Mucosa of rectum (tissue), 2 donors: ENCODE results near the gene DPYD.

Experiments used
- H3K27ac ChIP-seq, 2 donors: one replicate each; pipeline ENCODE4 v1.7.0; 2013; ENCODE audit warnings: inconsistent platforms in 2 of 2, low read depth in 2 of 2, low read length in 2 of 2
- H3K27me3 ChIP-seq, 2 donors: one replicate each; pipeline ENCODE4 v1.7.0; 2013; ENCODE audit warnings: low read length in 2 of 2; ENCODE audit not compliant: control insufficient read depth in 2 of 2, insufficient read depth in 2 of 2
- H3K36me3 ChIP-seq, 2 donors: one replicate each; pipeline ENCODE4 v1.7.0; 2013; ENCODE audit warnings: low read length in 2 of 2; ENCODE audit not compliant: control insufficient read depth in 2 of 2, insufficient read depth in 2 of 2
- H3K4me1 ChIP-seq, 2 donors: one replicate each; pipeline ENCODE4 v1.7.0; 2013; ENCODE audit warnings: low read length in 2 of 2, mild to moderate bottlenecking in 1 of 2; ENCODE audit not compliant: control insufficient read depth in 2 of 2, insufficient read depth in 2 of 2
- H3K4me3 ChIP-seq, 2 donors: one replicate each; pipeline ENCODE4 v1.7.0; 2013; ENCODE audit warnings: low read length in 2 of 2
- H3K9ac ChIP-seq, 2 donors: one replicate each; pipeline ENCODE4 v1.7.0; 2013; ENCODE audit warnings: low read length in 2 of 2, low read depth in 1 of 2, mild to moderate bottlenecking in 1 of 2
- H3K9me3 ChIP-seq, 2 donors: one replicate each; pipeline ENCODE4 v1.7.0; 2013; ENCODE audit warnings: low read length in 2 of 2; ENCODE audit not compliant: control insufficient read depth in 2 of 2
- donor health status: healthy.
- donor health status: Normal muscosa, but diverticular disease.

DPYD gene

DNA sequence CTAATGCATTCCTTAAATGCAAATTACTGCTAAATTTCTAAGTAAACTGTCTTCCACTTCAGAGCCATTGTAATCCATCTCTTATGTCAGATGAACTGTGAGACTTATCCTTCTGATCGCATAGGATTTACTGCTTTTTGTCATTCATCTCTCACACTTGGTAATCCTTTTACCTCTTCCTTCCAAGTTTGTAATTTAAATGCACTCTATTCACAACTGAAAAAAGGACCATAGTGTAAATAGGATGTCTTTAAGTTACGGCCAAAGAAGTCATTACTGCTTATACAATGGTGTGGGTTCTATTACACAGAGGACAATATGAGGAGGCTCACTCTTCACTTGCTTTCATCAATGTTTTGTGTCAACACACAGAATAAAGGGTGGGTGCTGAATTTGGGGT lies 806.0 kb downstream of the DPYD start:
- no peak overlapping the region for H3K27ac ChIP-seq
- no peaks in the 10 kb centered on the region for H3K36me3 ChIP-seq
- H3K4me3 ChIP-seq: no peak overlapping the region
- H3K27me3 ChIP-seq: no peaks in the 10 kb centered on the region
- H3K9me3 ChIP-seq: no peaks in the 10 kb centered on the region
- H3K9ac ChIP-seq: no peak overlapping the region
- no peaks in the 10 kb centered on the region for H3K4me1 ChIP-seq

DNA sequence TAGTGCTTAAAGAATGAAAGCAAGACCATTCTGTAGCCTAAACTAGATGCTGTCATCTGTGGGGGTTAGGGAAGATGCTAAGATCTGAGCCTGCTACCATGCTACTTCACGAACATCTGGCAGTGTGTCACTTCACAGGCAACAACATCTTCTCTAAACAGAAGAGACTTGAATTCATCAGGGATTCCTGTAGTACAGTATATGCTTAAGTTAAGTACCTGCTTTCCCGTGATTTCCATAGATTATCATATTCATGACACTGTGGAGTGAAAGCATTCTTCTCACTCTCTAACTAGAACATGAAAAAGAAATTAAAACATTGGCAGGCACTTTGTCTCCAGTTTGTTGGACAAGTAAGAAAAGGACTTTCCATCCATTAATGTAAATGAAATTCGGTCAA lies 808.4 kb downstream of the DPYD start:
- Histone ChIP-seq H3K36me3 (no peaks in the 10 kb centered on the region), H3K27me3 (no peaks in the 10 kb centered on the region), H3K9me3 (no peaks in the 10 kb centered on the region), H3K4me1 (no peaks in the 10 kb centered on the region), H3K27ac (no peak overlapping the region), H3K9ac (no peak overlapping the region), H3K4me3 (no peak overlapping the region)

DNA sequence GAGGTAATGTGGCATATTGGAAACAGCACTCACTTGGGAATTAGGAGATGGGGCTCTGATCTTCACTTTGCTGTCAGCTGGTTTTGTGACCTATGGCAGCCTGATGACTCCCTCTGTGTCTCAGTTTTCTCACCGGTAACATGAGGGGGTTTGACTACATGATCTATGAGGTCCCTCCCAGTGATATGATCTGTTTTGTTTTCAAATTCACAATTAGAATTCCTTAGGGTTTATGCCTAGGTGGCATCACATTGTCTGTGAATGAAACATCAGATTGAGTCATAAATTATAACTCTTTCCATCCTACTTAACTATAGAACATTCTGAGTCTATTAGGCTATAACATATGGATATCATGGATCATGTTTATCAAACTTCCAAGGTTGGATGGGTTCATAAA lies 812.7 kb downstream of the DPYD start:
- no peak overlapping the region for H3K4me3 ChIP-seq

DNA sequence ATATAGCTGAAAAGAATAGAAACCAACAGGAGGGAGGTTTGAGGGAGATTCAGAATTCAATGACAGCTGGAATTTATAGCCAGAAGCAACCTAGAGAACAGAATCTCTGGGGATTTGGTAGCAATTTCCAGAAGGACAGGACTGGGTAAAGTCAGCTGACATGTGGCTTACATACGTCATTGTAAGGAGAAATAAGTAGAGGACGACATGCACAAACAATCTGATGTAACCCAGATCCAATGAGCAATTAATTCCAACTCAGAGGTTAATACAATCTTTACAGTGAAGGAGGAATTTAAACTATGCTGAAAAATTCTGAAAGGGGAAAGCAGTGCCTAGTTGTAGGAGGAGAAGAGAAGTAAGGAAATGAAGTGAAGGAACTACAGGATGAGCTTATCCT lies 815.3 kb downstream of the DPYD start:
- no peaks in the 10 kb centered on the region for H3K9me3 ChIP-seq
- H3K4me3 ChIP-seq: no peak overlapping the region
- no peaks in the 10 kb centered on the region for H3K27me3 ChIP-seq
- no peak overlapping the region for H3K9ac ChIP-seq
- no peak overlapping the region for H3K27ac ChIP-seq
- no peaks in the 10 kb centered on the region for H3K36me3 ChIP-seq
- no peaks in the 10 kb centered on the region for H3K4me1 ChIP-seq

More for the DNA sequence above, 812.7 kb downstream of the DPYD start:
- Histone ChIP-seq H3K36me3 (no peaks in the 10 kb centered on the region), H3K27me3 (no peaks in the 10 kb centered on the region), H3K27ac (no peak overlapping the region), H3K4me1 (no peaks in the 10 kb centered on the region), H3K9ac (no peak overlapping the region), H3K9me3 (no peaks in the 10 kb centered on the region)

DNA sequence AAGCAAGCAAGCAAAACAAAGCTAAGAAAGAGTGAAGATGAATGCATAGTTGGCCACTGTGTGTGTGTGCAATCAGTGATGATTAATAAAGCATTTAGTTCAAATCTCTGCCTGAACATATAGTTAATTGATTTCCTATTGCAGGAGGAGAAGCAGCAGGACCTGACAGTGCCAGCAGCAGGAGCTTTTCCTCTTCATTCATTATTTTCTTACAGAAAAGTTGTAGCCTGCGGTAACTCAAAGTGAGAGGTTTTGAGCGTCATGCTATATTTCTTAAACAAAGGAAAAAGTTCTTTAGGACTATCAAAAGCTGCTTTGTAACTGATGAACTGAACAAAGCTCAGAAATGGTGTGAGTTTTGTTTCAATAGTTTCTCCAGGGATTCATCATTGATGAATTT lies 819.3 kb downstream of the DPYD start:
- Histone ChIP-seq H3K36me3 (no peaks in the 10 kb centered on the region), H3K9ac (no peak overlapping the region), H3K27me3 (no peaks in the 10 kb centered on the region), H3K4me1 (no peaks in the 10 kb centered on the region), H3K4me3 (no peak overlapping the region), H3K27ac (no peak overlapping the region), H3K9me3 (no peaks in the 10 kb centered on the region)

DNA sequence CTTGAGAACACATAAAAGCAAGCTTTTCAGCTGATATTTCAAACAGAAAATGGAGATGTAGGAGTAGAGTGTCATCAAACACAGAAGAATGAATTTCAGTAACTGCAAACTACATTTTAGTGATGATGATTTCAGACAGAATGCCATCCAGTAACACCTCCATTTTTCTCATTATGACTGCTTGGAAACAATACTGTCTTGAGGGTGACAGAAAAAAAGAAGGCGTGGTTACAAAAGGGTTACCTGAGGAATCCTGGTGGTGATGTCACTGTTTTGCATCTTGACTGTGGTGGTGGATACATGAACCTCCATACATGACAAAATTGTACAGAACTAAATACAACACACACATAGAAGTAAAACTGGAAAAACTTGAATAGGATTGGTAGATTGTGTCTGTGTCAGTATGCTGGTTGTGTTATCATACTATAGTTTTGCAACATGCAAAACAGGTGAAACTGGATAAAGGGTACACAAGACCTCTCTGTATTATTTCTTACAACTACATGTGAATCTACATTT lies 823.4 kb downstream of the DPYD start:
- H3K9ac ChIP-seq: no peak overlapping the region
- H3K36me3 ChIP-seq: no peaks in the 10 kb centered on the region
- no peaks in the 10 kb centered on the region for H3K27me3 ChIP-seq
- no peaks in the 10 kb centered on the region for H3K9me3 ChIP-seq
- peaks cover 0 to 6% of the 10 kb centered on the region in 2 donors for H3K4me1 ChIP-seq
- H3K4me3 ChIP-seq: no peak overlapping the region
- H3K27ac ChIP-seq: no peak overlapping the region

DNA sequence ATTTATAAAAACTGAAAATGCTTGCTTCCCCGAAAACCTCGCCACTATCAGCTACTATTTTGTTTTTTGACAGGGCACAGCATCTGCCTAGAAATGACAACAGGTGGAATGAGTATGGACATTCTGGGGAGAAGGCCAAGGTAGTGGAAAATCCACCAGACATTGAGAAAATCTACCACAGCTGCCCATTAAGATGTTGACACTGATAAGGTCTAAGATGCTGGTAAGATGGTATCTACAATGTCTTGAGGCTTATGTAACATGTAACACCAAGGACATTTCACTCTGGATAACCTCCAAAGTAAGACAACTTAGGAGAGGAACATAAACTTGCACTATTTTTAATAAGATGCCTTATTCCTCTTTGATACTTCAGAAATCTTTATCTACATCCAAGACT lies 825.1 kb downstream of the DPYD start:
- Histone ChIP-seq H3K27me3 (no peaks in the 10 kb centered on the region), H3K4me1 (peaks cover 0 to 8% of the 10 kb centered on the region in 2 donors), H3K27ac (no peak overlapping the region), H3K9me3 (no peaks in the 10 kb centered on the region), H3K4me3 (no peak overlapping the region), H3K9ac (no peak overlapping the region), H3K36me3 (no peaks in the 10 kb centered on the region)

DNA sequence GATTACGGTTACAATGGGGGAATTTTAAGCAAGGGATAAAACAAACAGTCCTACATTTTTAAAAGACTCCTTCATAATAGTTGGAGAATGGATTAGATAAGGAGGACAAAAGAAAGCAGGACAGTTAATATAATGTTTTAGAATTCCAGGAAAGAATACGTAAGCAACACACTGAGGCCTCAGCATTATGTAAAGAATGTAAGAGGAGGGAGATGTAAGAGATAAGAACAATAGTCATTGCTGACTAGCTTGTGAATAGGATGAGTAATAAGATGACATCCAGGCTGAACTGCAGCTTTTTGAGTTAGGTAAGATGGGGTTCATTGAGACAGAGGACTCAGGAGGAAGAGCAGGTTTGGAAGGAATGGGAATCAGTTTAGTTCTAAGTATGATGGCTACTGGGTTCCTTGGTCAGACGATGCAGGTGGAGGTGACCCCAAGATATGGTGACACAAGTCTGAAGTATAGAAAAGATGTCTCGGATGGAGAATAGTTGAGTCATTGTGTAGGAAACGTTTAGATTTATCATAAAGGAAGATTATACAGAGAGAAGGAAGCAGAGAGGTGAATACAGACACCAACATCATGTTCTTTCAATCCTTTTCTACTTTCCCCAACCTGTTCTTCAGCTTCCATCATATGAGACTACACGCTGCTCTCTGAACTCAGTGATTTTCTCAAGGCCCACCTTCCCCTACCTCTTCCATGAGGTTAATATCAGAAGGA lies 826.4 kb downstream of the DPYD start:
- Histone ChIP-seq H3K9me3 (no peaks in the 10 kb centered on the region), H3K27ac (no peak overlapping the region), H3K4me3 (no peak overlapping the region), H3K4me1 (peaks cover 0 to 8% of the 10 kb centered on the region in 2 donors), H3K9ac (no peak overlapping the region), H3K36me3 (no peaks in the 10 kb centered on the region), H3K27me3 (no peaks in the 10 kb centered on the region)

DNA sequence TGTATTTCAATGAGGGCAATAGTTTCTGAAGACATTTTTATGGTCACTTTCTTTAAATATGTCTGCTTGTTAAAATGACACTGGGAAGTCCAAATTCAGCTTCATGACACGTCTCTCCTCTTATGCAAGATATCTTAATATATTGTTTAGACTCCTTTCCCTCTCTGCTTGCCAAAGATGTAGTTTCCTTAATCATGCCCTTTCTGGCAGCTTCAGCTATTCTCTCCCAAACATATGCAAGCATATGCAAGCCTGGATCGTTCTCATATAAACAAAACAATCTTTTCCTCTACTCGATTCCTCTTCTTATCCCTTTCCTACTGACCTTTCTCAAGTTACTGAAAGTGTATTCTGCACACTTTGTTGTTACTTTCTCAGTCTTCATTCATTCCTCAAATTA lies 827.1 kb downstream of the DPYD start:
- Histone ChIP-seq H3K4me3 (no peak overlapping the region), H3K4me1 (peaks cover 0 to 8% of the 10 kb centered on the region in 2 donors), H3K27me3 (no peaks in the 10 kb centered on the region), H3K27ac (no peak overlapping the region), H3K36me3 (no peaks in the 10 kb centered on the region), H3K9ac (no peak overlapping the region), H3K9me3 (no peaks in the 10 kb centered on the region)

DNA sequence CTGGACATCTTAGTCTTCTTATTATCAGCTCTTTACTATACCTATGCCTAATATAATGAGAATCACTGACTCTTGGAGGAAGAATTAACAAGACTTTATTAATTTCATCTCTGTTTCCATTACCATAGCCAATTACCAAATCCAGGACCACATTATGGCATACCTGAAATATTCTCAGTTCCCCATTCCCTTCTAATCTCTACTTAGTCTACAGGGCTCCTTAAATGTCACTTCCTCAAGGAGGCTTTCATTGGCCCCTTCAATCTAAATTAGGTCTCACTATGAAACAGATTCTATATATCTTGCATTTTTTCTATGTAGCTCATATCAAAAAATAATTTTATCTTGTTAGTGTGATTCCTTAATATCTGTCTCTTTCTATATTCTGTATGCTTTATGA lies 828.0 kb downstream of the DPYD start:
- H3K4me1 ChIP-seq: peaks cover 0 to 8% of the 10 kb centered on the region in 2 donors
- H3K9ac ChIP-seq: no peak overlapping the region
- no peak overlapping the region for H3K4me3 ChIP-seq
- H3K27me3 ChIP-seq: no peaks in the 10 kb centered on the region
- no peak overlapping the region for H3K27ac ChIP-seq
- no peaks in the 10 kb centered on the region for H3K36me3 ChIP-seq
- no peaks in the 10 kb centered on the region for H3K9me3 ChIP-seq
